Measurements from ENCODE around the gene UBE3B. TPM values are rescaled to one million over a fixed set of nuclear protein-coding genes. Genes with fewer than 3 reads are reported as not detected.

UBE3B gene
- total and polyA plus RNA-seq, 2 donors (not counting 1 experiment from before 2014, with no cell fraction given) = 27.2 to 52.1 TPM

- DNase-seq (no peak), ATAC-seq (ENCODE audit: low read depth) (no peak)
- TF ChIP-seq CTCF (IDR thresholded peaks at IDR 0.05) = no peak
- no peak for TF ChIP-seq EZH2 (IDR thresholded peaks at IDR 0.05; ENCODE audit: borderline replicate concordance, insufficient read depth, low read depth, low read length, poor library complexity, severe bottlenecking)
- Mint-ChIP-seq H3K4me1 (no peaks in the 10 kb centered on the region), H3K9me3 (ENCODE audit: insufficient read depth) (no peaks in the 10 kb centered on the region), H3K27ac (no peak overlapping the region), H3K4me3 (no peak overlapping the region), H3K27me3 (peaks cover 9% of the 10 kb centered on the region)
- Histone ChIP-seq H3K4me1 (ENCODE audit: control insufficient read depth in 2 of 2, insufficient read depth in 2 of 2, low read length in 2 of 2) (no peaks in the 10 kb centered on the region), H3K4me2 (replicated peaks; ENCODE audit: low read depth, low read length, poor library complexity, severe bottlenecking) (no peak overlapping the region), H3K27me3 (replicated peaks in 1 of 4; ENCODE audit: control extremely low read depth in 1 of 4, control insufficient read depth in 3 of 4, insufficient read depth in 4 of 4, low read length in 3 of 4) (peaks cover 0 to 14% (median 0%) of the 10 kb centered on the region in 4 experiments), H3K36me3 (replicated peaks in 1 of 2; ENCODE audit: control extremely low read depth in 1 of 2, control insufficient read depth in 1 of 2, extremely low read depth in 1 of 2, insufficient read depth in 2 of 2, low read length in 1 of 2) (no peaks in the 10 kb centered on the region), H3K4me3 (ENCODE audit: control extremely low read depth in 1 of 5, extremely low read depth in 1 of 5, insufficient read depth in 1 of 5, low read depth in 2 of 5, low read length in 4 of 5) (no peak overlapping the region), H3K9ac (ENCODE audit: low read length) (no peak overlapping the region), H3K9me3 (ENCODE audit: control extremely low read depth in 1 of 3, control insufficient read depth in 2 of 3, insufficient read depth in 1 of 3, low read length in 2 of 3) (no peaks in the 10 kb centered on the region), H3K79me2 (ENCODE audit: control insufficient read depth, insufficient read depth, low read length) (no peaks in the 10 kb centered on the region), H2AFZ (ENCODE audit: insufficient read depth, low read depth, low read length, poor library complexity, severe bottlenecking) (no peak overlapping the region), H4K20me1 (ENCODE audit: control insufficient read depth, insufficient read depth, low read length, poor library complexity, severe bottlenecking) (no peaks in the 10 kb centered on the region), H3K27ac (ENCODE audit: low read length in 2 of 2) (no peak overlapping the region)
- CTCF ChIA-PET = no interaction called here
- intact Hi-C loops (cut with micrococcal nuclease) = no loop called here
- whole genome bisulfite sequencing (ENCODE audit: insufficient coverage) = 82% methylated on average over 4 of the region's 5 CpGs
- POLR2A ChIA-PET = no interaction called here
These were observed 68.4 kb downstream of the UBE3B start for GRCh38 chr12:109545826-109546225.

GRCh38 chr12:109547286-109547685 is 69.9 kb downstream of the UBE3B start:
- H3K4me2 ChIP-seq (replicated peaks; ENCODE audit: low read depth, low read length, poor library complexity, severe bottlenecking) = no peak overlapping the region
- no peaks in the 10 kb centered on the region for H3K4me1 Mint-ChIP-seq
- H3K4me3 ChIP-seq (ENCODE audit: control extremely low read depth in 1 of 5, extremely low read depth in 1 of 5, insufficient read depth in 1 of 5, low read depth in 2 of 5, low read length in 4 of 5) = no peak overlapping the region
- no peak overlapping the region for H3K27ac Mint-ChIP-seq
- CTCF ChIA-PET = no interaction called here
- H3K4me3 Mint-ChIP-seq = no peak overlapping the region
- H3K4me1 ChIP-seq (ENCODE audit: control insufficient read depth in 2 of 2, insufficient read depth in 2 of 2, low read length in 2 of 2) = no peaks in the 10 kb centered on the region
- intact Hi-C loops (cut with micrococcal nuclease) = no loop called here
- H3K36me3 ChIP-seq (replicated peaks in 1 of 2; ENCODE audit: control extremely low read depth in 1 of 2, control insufficient read depth in 1 of 2, extremely low read depth in 1 of 2, insufficient read depth in 2 of 2, low read length in 1 of 2) = no peaks in the 10 kb centered on the region
- H3K27me3 Mint-ChIP-seq = peaks cover 9% of the 10 kb centered on the region
- ATAC-seq (ENCODE audit: low read depth) = no peak
- TF ChIP-seq CTCF (IDR thresholded peaks at IDR 0.05) = no peak
- no peak for TF ChIP-seq EZH2 (IDR thresholded peaks at IDR 0.05; ENCODE audit: borderline replicate concordance, insufficient read depth, low read depth, low read length, poor library complexity, severe bottlenecking)
- H3K79me2 ChIP-seq (ENCODE audit: control insufficient read depth, insufficient read depth, low read length) = no peaks in the 10 kb centered on the region
- 85% methylated on average over 9 of the region's 18 CpGs for WGBS (ENCODE audit: insufficient coverage)
- no peak for DNase-seq
- H2AFZ ChIP-seq (ENCODE audit: insufficient read depth, low read depth, low read length, poor library complexity, severe bottlenecking) = no peak overlapping the region
- H3K27me3 ChIP-seq (replicated peaks in 1 of 4; ENCODE audit: control extremely low read depth in 1 of 4, control insufficient read depth in 3 of 4, insufficient read depth in 4 of 4, low read length in 3 of 4) = peaks cover 0 to 14% (median 0%) of the 10 kb centered on the region in 4 experiments
- H3K9me3 ChIP-seq (ENCODE audit: control extremely low read depth in 1 of 3, control insufficient read depth in 2 of 3, insufficient read depth in 1 of 3, low read length in 2 of 3) = no peaks in the 10 kb centered on the region
- POLR2A ChIA-PET = no interaction called here
- no peak overlapping the region for H3K27ac ChIP-seq (ENCODE audit: low read length in 2 of 2)
- H3K9me3 Mint-ChIP-seq (ENCODE audit: insufficient read depth) = no peaks in the 10 kb centered on the region
- no peaks in the 10 kb centered on the region for H4K20me1 ChIP-seq (ENCODE audit: control insufficient read depth, insufficient read depth, low read length, poor library complexity, severe bottlenecking)
- H3K9ac ChIP-seq (ENCODE audit: low read length) = no peak overlapping the region

All from B cell (primary cell).